Midbrain (tissue), 1 donor: ENCODE measurements around the gene CCL23.
"Not testable (repeated sequence)": the region's sequence is repeated elsewhere in the genome, so short reads cannot be mapped to it uniquely, and the experiment has no call there.

Source experiments
- DNase-seq: peaks from one replicate; lab custom pipeline; 2025; lab: John Stamatoyannopoulos, UW

The CCL23 gene

DNA sequence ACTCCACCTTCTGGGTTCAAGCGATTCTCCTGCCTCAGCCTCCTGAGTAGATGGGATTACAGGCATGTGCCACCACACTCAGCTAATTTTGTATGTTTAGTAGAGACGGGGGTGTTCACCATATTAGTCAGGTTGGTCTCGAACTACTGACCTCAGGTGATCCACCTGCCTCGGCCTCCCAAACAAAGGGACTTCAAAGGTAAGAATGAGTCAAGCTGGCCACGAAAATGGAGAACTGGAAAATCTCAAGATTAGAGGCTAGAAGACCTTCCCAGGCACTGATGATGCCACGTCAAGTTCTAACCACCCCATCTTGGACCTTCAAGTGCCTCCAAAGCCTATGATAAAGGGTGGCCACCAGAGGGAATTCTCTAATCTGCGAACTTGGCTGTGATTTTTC is 15.1 kb downstream of the CCL23 start:
- no peak for DNase-seq

DNA sequence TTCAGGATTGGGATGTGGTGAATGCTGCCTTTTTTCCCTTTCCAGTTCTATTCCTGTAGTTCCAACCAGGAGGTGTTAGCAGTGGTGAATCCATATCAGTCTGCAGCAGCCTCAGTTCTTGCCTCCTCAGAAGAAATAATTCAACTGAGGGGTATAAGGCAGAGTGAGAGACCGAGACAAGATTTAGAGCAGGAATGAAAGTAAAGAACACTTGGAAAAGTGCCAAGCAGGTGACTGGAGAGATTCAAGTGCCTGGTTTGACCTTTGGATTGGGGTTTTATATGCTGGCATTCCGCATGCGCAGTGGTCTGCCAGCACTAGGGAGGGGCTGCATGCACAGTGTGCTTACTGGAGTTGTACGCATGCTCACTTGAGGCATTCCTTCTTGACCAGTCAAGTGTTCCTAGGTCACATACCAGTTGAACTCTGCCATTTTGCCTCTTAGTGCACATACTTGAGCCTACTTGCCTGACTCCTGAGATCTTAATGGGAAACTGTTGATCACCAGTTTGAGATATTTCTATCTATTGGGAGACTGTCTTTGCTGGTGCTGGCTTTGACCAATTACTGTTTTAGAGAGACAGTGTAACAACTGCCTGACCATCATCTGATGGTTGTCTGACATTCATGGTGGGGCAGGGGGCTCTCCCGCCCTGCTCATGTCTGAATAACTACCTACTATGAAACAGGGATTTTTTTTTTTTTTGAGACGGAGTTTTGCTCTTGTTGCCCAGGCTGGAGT is 15.7 kb downstream of the CCL23 start:
- DNase-seq: no peak

GRCh38 chr17:36001110-36001771 is 16.5 kb downstream of the CCL23 start, which contains the start of gene CCL15:
TSS of gene CCL15 (minus strand) at chr17:36001553. CDS start at chr17:36001492, 61 bp downstream.
- no peak for DNase-seq

DNA sequence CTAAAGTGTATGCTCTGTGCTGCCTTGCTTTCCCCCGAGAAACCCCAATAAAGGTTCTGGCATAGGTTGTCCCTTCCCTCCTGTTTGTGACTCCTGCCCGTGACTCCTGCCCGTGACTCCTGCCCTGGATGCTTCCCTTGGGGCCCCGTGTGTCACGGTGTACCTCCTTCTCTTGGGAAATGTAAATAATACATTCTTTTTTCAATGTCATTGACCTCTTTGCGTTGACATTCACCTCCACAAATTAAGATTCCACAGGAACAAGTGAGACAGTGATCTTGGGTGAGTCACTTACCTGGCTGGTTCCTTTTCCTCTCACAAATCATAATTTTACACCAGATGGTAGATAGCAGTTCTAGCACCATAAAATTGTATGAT is 17.1 kb downstream of the CCL23 start:
- no peak for DNase-seq

DNA sequence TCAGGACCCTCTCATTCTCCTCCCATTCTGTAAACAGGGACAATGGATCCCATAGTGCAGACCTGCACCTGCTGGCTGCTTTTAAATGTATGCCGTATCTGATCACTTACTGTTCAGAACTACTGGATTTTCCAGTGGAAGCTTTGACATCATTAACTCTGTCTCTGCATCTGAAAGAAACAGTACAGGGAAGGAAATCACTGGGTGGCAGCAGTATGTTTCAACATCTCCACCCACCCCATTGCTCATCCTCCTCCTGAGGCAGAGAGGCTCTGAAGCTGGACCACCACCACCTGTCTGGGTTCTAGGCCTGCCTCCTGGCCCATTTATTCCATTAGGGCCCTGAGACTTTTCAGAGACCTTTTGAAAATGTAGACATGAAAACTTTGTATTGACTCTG is 19.0 kb downstream of the CCL23 start:
- no peak for DNase-seq

DNA sequence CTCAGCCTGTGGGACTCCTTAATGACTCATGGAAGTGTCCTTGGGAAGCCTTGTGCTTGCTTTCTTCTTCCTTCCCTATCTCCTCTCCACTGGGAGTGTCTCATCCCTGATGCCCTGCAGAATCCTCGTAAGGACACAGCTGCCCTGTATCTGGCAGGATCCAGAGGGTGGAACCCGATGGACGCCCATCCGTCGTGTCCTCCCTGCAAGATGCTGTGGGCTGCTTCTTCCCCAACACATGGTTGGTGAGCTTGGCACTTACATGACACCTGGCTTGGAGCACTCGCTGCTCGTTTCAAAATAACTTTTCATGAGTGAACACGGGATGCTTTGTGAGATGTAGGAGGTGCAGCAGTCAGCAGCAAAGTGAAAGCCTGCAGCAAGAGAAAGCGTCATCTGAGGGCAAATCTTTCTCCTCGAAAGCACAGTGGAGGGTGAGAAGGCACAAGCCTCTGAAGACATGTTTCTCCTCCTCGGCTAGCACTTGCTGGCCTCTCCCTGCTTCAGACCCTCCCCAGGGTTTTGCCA is 19.7 kb downstream of the CCL23 start:
- DNase-seq: no peak

GRCh38 chr17:35995346-35995745 is 22.4 kb downstream of the CCL23 start:
- not testable (repeated sequence) for DNase-seq

- no peak for DNase-seq
These were observed 26.7 kb downstream of the CCL23 start for GRCh38 chr17:35991075-35991474.

DNA sequence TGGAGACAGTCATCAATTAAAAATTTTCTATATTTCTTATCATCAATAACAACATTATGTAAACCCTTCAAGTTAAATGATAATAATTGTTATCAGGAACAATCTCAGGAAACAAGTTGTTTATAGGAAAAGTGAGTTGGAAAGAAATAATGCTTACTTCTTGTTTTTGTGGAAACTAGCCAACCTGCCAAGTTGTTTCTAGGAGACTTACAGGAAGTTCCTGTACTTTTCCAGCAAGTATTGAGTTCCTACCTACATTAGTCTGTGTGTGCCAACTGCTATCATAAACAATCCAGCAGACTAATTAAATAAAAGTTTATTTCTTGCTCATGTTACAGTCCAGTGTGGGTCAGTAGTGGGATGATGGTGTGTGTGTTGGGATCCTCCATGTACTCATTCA is 29.6 kb downstream of the CCL23 start:
- no peak for DNase-seq

DNA sequence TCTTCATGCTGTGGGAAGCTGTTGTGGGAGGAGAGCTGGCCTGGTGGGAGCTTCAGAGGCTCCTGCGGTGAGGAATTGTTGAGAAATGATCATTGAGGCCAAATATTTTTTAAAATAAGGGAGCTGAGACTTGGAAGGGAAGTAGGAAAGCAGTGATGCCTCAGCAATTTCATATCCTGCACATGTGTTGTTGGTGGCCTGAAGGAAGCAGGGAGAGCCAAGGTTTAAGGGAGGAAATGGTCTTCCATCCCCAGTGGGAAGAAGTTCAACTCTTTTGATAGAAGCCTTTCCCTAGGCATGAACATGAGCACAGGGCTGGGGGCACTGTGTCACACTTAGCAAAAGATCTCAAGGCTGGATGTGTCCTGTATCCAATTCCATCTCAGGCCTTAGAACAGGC is 31.1 kb downstream of the CCL23 start, which contains the start of gene CCL14:
Gene CCL14 (minus strand): TSS at position 87 of the 400 bp plus-strand sequence. CDS start 80 bp downstream, at position 7.
- no peak for DNase-seq

GRCh38 chr17:35984140-35984539 is 33.6 kb downstream of the CCL23 start:
- DNase-seq: no peak

GRCh38 chr17:35982409-35983191 is 35.2 kb downstream of the CCL23 start:
- no peak for DNase-seq

DNA sequence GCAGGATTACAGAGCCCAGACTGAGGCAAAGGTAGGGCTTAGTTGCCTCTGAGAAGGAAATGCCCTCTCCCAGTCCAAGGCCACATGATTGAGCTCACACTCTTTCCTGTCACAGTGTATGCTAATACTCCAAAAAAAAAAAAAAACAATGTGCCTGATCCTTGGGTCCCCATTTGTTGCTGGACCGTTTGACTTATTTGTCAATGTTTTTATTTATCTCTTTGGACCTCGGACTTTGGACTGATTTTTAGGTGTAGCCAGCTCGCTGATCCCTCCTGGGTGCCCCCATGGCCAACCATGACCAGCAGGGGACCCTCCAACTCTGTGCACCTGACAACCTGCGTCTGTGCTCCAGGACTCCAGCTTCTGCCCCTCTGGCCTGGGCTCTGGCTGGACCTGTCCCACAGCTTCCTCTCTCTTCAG is 35.9 kb downstream of the CCL23 start:
- no peak for DNase-seq

DNA sequence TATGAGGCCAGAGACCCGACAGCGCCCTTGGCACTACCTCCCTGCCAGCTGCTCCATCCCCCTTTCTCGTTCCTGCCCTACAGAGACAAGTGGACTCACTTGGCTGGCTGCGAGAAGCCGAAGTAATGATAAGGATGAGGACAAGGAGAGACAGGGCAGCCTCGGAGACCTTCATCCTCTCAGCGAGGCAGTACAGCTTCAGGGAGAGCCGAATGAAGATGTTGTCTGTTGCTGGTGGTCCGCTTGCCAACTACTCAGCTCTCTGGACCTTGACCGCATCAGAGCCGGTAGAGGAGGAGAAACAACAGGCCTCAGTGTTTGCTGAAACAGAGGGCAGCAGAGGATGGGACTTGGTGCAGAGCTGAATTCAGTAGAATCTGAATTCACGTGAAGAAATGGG is 36.5 kb downstream of the CCL23 start, which contains the start of gene CCL16:
Gene CCL16 (minus strand): TSS at position 252 of the 400 bp plus-strand sequence. CDS start 77 bp downstream, at position 175.
- no peak for DNase-seq

- no peak for DNase-seq
These were observed 39.4 kb downstream of the CCL23 start for GRCh38 chr17:35978346-35978745.

DNA sequence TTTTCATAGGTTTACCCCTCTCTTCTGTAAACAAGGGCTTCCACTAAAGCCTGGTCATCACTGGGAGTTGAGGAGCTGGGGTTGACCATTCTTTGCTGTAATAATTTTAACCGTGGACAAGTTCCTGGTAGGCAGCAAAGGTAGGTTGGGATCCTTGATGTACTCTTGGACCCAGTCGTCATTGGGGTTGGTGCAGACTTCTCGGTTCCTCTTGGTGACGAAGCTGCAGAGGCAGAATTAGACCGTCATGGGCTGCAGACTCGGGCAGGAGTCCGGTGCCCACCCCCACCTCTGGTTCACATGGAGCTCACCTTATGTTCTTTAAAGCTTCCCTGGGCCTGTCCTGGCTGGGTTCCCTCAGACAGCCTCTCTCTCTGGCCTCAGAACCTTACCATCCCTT is 40.3 kb downstream of the CCL23 start:
- no peak for DNase-seq

GRCh38 chr17:35973333-35974260 is 44.2 kb downstream of the CCL23 start:
- DNase-seq: no peak

- DNase-seq: no peak
These were observed 44.8 kb downstream of the CCL23 start for GRCh38 chr17:35972945-35973332.

DNA sequence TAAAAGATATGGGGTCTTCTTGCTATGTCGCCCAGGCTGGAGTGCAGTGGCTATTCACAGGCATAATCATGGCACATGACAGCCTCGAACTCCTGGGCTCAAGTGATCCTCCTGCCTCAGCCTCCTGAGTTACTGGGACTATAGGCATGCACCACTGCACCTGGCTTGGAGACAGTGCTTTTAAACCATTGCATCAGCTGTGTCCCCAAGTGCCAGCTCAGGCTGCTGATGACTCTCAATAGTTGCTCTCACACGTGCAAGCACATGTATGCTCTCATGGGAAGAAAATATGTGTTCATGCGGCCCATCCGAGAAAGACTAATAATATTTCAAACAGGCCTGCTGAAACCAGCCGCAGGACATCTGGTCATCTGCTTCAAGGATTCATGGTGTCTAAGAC is 45.2 kb downstream of the CCL23 start:
- DNase-seq: no peak

GRCh38 chr17:35972066-35972465 is 45.7 kb downstream of the CCL23 start:
- DNase-seq: no peak
